Progenitor cell of endocrine pancreas (in vitro differentiated cells): ENCODE data around the gene ABHD11. TPM values are rescaled to one million over a fixed set of nuclear protein-coding genes. Genes with fewer than 3 reads are reported as not detected.

ENCODE experiments used
- DNase-seq: peaks from one replicate; pipeline ENCODE4 v3.0.0; 2021; ENCODE audit warnings: low spot score; ENCODE audit not compliant: unreplicated experiment
- H3K27ac Mint-ChIP-seq: 2 replicates; pipeline ENCODE4 v1.8.0; 2021; ENCODE audit warnings: mild to moderate bottlenecking, moderate library complexity, mixed read lengths
- H3K27me3 Mint-ChIP-seq: 2 replicates; pipeline ENCODE4 v1.8.0; 2021; ENCODE audit warnings: mixed read lengths
- H3K36me3 Mint-ChIP-seq: 2 replicates; pipeline ENCODE4 v1.8.0; 2022; ENCODE audit warnings: mixed read lengths; ENCODE audit not compliant: insufficient read depth
- H3K4me1 Mint-ChIP-seq: 2 replicates; pipeline ENCODE4 v1.8.0; 2021; ENCODE audit warnings: low read depth, mixed read lengths
- H3K4me3 Mint-ChIP-seq: 2 replicates; pipeline ENCODE4 v1.8.0; 2021; ENCODE audit warnings: low read depth, mild to moderate bottlenecking, moderate library complexity, mixed read lengths
- H3K9me3 Mint-ChIP-seq: 2 replicates; pipeline ENCODE4 v1.8.0; 2021; ENCODE audit warnings: low read depth, mixed read lengths
- total RNA-seq: library from RNA; stranded (reverse); gene quantifications from 2 replicates; pipeline ENCODE4 v1.2.1, GENCODE V29; 2021
- TF ChIP-seq, protein P1 (sequence below): fragments of 200-600 bp; sonication (generic); IDR thresholded peaks from one replicate; pipeline ENCODE4 v1.5.0; 2021; ENCODE audit warnings: antibody characterized with exemption, mild to moderate bottlenecking; ENCODE audit not compliant: unreplicated experiment

The ABHD11 gene
- total RNA-seq, 1 donor from 2014 or later, result 62.9 TPM

DNA sequence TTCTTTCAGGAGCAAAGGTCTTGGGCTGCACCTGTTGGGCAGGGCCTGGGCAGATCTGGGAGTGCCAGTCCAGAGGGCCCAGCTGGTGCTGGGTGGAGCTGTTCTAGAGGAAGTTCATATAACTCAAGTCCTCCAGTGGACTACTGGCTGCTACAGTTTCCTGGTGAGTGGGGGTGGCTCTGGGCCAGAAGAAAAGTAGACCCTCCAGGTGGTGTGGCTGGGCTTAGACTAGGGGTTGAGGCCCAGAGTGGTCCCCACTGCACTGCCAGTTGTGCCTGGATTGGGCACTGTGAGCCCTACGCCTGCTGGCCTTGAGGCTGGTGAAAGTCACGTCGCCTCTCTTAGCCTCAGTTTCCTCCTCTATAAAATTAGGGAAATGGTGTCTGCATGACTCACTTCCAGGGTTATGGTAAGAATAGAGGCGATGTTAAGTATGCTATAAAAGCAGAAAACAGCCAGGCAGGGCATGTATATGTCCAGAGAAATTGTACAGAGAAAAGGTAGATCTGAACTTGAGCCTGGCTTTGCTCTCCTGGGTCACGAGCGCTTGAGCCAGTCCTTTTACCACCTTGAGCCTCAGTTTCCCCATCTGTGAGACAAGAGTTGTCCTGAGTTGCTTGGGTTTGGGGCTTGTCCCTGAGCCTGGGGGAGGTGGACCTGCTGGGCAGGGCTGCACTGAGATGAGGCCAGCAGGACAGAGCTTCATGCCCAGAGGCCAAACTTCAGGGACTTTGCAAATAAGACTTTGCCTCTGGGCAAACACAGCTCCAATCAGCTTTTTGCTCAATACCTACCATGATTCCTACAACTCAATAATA lies 35.3 kb upstream of the ABHD11 start:
- Mint-ChIP-seq H3K9me3 (no peaks in the 10 kb centered on the region), H3K4me1 (peaks cover 3% of the 10 kb centered on the region), H3K4me3 (no peak overlapping the region), H3K36me3 (no peaks in the 10 kb centered on the region), H3K27ac (no peak overlapping the region), H3K27me3 (peaks cover 2% of the 10 kb centered on the region)
- no peak for DNase-seq
- TF ChIP-seq, protein P1, sequence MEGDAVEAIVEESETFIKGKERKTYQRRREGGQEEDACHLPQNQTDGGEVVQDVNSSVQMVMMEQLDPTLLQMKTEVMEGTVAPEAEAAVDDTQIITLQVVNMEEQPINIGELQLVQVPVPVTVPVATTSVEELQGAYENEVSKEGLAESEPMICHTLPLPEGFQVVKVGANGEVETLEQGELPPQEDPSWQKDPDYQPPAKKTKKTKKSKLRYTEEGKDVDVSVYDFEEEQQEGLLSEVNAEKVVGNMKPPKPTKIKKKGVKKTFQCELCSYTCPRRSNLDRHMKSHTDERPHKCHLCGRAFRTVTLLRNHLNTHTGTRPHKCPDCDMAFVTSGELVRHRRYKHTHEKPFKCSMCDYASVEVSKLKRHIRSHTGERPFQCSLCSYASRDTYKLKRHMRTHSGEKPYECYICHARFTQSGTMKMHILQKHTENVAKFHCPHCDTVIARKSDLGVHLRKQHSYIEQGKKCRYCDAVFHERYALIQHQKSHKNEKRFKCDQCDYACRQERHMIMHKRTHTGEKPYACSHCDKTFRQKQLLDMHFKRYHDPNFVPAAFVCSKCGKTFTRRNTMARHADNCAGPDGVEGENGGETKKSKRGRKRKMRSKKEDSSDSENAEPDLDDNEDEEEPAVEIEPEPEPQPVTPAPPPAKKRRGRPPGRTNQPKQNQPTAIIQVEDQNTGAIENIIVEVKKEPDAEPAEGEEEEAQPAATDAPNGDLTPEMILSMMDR, result no peak

DNA sequence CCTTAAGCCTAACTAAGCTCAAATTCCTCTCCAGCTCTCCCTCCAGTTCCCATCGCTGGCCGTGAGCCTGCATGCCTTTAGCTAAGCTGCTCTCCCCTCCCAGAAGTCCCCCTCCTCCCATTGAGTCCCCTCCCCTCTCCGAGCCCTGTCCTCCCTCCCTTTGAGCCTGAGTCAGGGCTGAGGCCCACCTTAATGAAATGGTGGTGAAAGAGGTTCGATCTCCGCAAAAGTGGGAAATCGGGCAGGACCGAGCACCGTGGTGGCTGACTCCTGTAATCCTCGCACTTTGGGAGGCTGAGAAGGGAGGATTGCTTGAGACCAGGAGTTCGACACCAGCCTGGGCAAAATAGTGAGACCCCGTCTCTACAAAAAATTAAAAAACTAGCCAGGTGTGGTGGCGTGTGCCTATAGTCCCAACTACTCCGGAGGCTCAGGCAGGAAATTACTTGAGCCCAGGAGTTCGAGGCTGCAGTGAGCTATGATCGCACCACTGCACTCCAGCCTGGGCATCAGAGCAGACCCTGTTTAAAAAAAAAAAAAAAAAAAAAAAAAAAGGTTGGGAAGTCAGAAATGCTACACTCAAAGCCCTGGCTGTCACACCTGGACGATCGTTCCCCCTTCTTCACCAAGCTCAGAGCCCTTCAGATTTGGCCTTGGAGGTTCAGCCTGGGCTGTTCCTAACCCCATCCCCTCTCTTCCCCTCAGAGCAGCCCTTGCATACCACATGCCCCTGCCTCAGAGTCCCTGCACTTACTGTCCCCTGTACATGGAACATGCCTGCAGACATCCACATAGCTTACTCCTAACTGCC lies 32.5 kb upstream of the ABHD11 start:
- Mint-ChIP-seq H3K27me3 (no peaks in the 10 kb centered on the region), H3K4me3 (peak overlapping the region; percentile 78), H3K36me3 (peaks cover 13% of the 10 kb centered on the region), H3K27ac (peak overlapping the region; percentile 94), H3K9me3 (no peaks in the 10 kb centered on the region), H3K4me1 (peaks cover 10% of the 10 kb centered on the region)
- TF ChIP-seq, protein P1, result no peak
- no peak for DNase-seq

DNA sequence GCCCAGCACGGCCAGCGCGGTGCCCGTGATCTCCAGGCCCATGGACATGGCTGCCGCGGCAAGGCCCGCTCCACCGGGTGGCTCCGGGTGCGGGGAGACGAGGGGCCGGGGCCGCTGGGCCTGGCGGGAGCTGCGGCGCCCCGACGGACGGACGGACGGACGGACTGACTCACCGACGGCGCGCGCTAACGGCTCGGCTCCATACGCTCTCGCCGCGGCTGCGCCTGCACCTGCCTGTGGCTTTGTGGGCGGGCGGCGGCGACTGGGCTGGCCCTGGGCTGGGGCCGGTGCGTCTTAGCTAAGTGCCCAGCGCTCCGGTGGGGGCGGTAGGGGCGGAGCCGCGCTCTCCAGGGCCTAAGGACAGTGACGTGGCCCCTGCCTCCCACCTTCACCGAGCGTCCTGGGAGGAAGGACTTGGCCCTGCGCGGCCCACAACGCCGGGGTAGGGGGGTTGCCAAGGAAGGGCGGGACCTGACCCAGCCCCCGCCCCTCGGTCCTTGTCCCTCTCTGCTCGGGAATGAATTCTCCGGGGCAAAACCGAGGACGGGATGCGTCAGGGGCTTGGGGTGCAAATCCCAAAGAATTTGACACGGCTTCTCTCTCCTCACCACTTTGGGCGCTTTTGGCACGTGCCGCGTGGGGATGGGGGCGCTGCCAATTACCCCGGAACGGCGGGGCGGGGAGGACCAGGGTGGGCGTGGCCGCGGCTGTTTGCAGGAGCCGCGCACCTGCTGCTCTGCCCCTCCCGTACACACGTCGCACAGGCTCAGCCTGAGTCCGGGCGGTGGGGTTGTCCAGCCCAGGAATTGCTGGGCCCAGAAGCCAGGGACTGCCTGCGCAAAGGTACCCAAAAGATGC lies 31.6 kb upstream of the ABHD11 start, which contains the start of gene CLDN3:
CLDN3 (minus strand) TSS at position 269 of the 858 bp plus-strand sequence; CDS start at position 48, 221 bp downstream.
- peaks cover 10% of the 10 kb centered on the region for H3K4me1 Mint-ChIP-seq
- peak; percentile 84 for DNase-seq
- peak within 1 kb of the TSS; percentile 94 for H3K27ac Mint-ChIP-seq
- TF ChIP-seq, protein P1, result no peak
- H3K27me3 Mint-ChIP-seq, result no peaks in the 10 kb centered on the region
- H3K36me3 Mint-ChIP-seq, result peaks cover 13% of the 10 kb centered on the region
- H3K4me3 Mint-ChIP-seq, result peak within 1 kb of the TSS; percentile 78
- H3K9me3 Mint-ChIP-seq, result no peaks in the 10 kb centered on the region

DNA sequence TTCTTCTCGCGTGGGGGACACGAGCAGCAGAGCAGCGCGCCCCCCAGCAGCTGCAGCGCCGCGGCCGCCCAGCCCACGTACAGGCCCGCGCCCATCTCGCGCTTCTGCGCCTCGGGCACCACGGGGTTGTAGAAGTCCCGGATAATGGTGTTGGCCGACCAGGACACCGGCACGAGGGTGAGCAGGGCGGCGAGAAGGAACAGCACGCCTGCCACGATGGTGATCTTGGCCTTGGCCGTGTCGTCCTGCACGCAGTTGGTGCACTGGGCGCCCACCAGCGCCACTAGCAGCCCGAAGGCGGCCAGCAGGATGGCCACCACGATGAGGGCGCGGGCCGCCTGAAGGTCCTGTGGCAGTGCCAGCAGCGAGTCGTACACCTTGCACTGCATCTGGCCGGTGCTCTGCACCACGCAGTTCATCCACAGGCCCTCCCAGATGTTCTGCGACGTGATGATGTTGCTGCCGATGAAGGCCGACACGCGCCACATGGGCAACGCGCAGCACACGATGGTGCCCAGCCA lies 30.9 kb upstream of the ABHD11 start:
- no peak for DNase-seq
- Mint-ChIP-seq H3K27me3 (no peaks in the 10 kb centered on the region), H3K9me3 (no peaks in the 10 kb centered on the region)

More for the DNA sequence above, 30.9 kb upstream of the ABHD11 start:
- TF ChIP-seq, protein P1, result no peak
- H3K4me1 Mint-ChIP-seq, result peaks cover 10% of the 10 kb centered on the region
- peaks cover 13% of the 10 kb centered on the region for H3K36me3 Mint-ChIP-seq
- H3K4me3 Mint-ChIP-seq, result peak overlapping the region; percentile 78
- H3K27ac Mint-ChIP-seq, result peak overlapping the region; percentile 82
